ENCODE data around the gene KCNJ4.

DNA sequence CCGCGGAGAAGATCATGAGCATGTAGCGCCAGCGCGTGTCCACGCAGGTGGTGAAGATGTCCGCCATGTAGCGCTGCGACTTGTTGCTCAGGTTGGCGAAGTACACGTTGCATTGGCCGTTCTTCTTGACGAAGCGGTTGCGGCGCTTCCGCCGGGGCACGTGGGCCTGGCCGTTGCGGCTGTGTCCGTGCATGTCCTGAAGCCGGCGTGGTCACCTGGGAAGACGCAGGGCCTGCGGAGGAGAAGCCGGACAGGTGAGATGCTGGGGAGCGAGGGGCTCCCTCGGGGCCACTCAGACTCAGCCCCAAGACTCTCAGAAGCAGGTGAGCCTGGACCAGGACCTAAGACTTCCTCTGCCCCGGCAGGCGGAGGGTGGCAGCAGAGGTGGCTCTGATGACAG, 27.1 kb downstream of the KCNJ4 start:
- TF ChIP-seq, protein P1, sequence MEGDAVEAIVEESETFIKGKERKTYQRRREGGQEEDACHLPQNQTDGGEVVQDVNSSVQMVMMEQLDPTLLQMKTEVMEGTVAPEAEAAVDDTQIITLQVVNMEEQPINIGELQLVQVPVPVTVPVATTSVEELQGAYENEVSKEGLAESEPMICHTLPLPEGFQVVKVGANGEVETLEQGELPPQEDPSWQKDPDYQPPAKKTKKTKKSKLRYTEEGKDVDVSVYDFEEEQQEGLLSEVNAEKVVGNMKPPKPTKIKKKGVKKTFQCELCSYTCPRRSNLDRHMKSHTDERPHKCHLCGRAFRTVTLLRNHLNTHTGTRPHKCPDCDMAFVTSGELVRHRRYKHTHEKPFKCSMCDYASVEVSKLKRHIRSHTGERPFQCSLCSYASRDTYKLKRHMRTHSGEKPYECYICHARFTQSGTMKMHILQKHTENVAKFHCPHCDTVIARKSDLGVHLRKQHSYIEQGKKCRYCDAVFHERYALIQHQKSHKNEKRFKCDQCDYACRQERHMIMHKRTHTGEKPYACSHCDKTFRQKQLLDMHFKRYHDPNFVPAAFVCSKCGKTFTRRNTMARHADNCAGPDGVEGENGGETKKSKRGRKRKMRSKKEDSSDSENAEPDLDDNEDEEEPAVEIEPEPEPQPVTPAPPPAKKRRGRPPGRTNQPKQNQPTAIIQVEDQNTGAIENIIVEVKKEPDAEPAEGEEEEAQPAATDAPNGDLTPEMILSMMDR (IDR thresholded peaks at IDR 0.05): no peak
- TF ChIP-seq SIN3A (IDR thresholded peaks at IDR 0.05; ENCODE audit: borderline replicate concordance, insufficient read depth, low read depth, low read length) (no peak), POLR2AphosphoS5 (IDR thresholded peaks at IDR 0.05; ENCODE audit: low read depth, low read length) (no peak)

Measured in Panc1 (cell line).